ENCODE data around the gene TRIM41.
"Not testable (repeated sequence)": the region's sequence is repeated elsewhere in the genome, so short reads cannot be mapped to it uniquely, and the experiment has no call there.

The TRIM41 gene

GRCh38 chr5:181259283-181259682 is 36.2 kb downstream of the TRIM41 start:
- DNase-seq, result no peak

- no peak for DNase-seq
These were observed 37.1 kb downstream of the TRIM41 start for GRCh38 chr5:181259974-181260719.

DNA sequence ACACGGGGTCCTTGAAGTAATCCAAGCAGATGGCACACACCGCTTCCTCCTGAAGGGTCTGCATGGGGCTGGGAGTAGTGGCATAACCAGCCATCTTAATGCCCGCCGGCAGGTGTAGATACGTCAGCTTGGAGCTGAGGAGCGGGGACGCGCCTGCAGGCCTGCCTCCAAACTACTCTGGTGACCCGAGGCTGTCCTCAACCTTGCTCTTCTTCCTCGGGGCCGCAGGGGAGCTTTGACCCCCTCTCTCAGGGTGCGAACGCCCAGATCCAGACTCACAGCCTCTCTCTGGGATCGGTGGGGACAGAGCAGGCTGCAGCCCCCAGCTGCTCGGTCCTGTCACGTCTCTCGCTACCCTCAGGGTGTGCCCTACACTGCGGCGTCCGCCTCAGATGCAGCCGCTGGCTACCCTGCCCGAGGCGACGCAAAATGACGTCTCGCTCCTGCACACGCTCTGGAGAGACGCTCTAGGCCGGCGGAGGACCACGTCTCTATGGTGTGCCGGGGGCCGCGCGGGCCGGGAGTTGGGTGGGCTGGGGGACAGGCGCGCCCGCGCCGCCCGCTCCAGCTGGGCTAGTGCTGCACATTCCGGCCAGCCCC is 37.7 kb downstream of the TRIM41 start, which contains the start of gene TRIM52:
TSS of gene TRIM52 (minus strand) at position 424 of the 600 bp plus-strand sequence. CDS start at position 94, 330 bp downstream.
- DNase-seq, result peak; percentile 93

DNA sequence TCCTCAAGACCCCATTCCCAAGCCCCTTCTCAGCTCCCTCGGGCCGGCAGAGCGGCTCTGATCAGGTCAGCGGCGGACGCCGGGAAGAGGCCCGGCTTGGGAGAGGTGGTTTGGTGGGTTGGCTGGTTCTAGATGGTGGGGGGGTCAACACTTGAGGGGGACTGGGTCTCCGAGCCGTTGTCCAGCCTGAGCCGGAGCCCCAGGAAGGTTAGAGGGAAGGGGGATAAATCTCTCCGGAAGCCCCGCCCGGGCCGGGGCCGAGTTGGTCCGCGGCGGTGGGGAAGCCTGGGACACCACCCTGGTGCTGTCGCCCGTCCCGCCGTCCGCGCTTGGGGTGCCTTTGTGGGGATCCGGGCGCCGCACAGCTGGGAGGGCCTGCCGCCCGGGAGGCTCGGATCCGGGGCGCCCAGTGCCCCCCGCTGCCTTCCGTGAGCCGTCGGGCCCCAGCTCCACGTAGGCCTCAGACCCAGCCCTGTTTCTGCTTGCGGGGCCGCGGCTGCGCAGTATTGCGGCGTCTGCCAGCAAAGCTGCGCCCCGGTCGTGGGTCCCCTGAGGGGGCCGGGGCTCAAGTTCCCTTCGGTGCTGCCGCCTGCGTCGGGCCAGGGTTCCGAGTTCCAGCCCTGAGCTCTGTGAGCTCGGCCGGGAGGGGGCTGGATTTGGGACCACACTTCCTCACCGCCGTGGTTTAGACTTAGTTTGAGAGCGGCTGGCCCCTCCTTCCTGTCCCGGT is 38.4 kb downstream of the TRIM41 start:
- peak; percentile 79 for DNase-seq

DNA sequence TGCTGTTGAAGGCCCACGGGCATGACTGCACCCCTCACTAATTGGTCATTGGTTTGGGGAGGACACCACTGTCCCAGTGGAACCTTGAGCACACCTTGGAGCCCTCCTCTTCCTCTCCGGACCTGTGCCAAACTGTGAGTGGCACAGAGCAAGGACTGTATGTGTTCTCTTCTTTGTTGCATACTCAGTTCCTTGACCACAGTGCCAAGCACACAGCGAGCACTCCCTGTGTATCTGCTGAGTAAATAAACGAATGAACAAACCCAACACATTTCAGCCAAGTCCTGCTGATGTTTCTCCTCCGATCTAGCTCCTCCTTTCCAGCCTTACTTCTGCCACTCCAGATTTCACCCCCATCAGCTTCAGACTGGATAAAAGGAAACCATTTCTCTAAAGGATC is 40.6 kb downstream of the TRIM41 start:
- no peak for DNase-seq

DNA sequence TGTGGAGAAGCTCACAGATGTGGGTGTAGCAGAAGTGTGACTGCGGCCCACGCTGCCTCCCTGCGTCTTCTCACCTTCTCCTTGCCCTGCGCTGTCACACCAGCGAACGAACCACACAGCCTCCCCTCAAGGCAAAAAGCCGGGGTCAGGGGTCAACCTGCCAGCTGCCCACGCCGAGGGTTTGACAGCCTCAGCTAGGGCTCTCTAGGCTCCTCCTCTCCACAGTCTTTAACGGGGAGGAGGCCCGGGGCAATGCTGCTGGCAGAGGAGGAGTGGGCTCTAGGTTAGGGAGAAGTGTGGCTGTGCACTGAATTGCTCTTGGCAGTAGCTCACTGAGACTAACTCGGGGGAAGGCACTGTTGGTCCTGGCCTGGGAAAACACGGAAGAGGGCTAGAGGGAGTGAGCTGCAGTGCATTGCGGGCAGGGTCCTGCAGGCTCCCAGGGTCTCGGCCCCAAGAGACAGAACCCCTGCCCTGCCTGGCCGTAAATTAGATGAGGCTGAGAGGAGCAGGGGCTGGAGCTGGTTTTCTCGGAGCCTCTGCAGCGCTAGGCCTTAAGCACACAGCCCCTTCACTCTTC is 42.1 kb downstream of the TRIM41 start:
- no peak for DNase-seq

- DNase-seq, result not testable (repeated sequence)
These were observed 44.3 kb downstream of the TRIM41 start for GRCh38 chr5:181267291-181267904.

DNA sequence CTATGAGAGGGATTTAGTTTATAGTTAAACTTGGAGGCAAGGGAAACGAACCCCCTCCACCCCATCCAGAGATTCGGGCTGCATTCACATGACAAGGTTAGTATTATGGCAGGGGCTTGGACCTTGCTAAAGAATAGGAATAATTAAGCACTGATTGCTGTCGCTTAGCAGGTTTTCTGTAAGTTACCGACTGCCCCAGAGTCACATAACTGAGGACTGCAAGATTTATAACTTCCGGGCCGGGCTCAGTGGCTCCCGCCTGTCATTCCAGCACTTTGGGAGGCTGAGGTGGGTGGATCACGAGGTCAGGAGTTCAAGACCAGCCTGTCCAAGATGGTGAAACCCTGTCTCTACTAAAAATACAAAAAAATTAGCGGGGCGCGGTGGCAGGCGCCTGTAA is 44.8 kb downstream of the TRIM41 start:
- DNase-seq, result not testable (repeated sequence)

- no peak for DNase-seq
These were observed 48.0 kb downstream of the TRIM41 start for GRCh38 chr5:181271081-181271480.

GRCh38 chr5:181273433-181273744 is 50.3 kb downstream of the TRIM41 start:
- not testable (repeated sequence) for DNase-seq

- DNase-seq, result no peak
These were observed 57.2 kb downstream of the TRIM41 start for GRCh38 chr5:181280251-181280762.

DNA sequence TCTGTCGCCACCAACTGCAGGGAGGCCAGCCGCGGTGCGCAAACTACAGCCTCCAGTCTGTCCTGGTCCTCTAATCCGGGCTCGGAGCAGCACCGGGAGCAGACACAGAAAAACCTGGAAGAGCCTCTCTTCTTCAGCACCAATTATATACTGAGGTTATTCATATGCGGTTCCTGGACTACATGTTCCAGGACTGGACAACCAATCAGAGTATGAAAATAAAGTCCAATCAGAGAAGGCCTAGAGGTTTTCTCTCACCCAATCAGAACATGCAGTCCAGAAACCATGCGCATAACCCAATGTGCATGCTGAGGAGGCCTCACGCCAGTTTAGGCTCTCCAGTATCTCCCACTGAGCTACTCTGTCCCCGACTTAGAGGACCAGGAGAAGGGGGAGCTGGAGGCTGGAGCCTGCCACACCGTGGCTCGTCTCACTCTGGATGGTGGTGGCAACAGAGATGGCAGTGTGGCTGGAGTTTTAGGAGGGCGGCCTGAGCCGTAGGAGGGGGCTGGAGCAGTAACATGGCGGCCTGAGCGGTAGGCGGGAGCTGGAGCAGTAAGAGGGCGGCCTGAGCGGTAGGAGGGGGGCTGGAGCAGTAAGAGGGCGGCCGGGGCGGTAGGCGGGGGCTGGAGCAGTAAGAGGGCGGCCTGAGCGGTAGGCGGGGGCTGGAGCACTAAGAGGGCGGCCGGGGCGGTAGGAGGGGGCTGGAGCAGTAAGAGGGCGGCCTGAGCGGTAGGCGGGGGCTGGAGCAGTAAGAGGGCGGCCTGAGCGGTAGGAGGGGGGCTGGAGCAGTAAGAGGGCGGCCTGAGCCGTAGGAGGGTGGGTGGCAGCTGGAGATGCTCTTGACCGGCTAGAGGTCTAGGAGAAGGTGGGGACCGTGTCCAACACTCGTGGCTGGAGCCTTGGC is 58.2 kb downstream of the TRIM41 start:
- DNase-seq, result no peak

- DNase-seq, result no peak
These were observed 58.9 kb downstream of the TRIM41 start for GRCh38 chr5:181281984-181282316.

GRCh38 chr5:181282415-181282814 is 59.3 kb downstream of the TRIM41 start:
- not testable (repeated sequence) for DNase-seq

DNA sequence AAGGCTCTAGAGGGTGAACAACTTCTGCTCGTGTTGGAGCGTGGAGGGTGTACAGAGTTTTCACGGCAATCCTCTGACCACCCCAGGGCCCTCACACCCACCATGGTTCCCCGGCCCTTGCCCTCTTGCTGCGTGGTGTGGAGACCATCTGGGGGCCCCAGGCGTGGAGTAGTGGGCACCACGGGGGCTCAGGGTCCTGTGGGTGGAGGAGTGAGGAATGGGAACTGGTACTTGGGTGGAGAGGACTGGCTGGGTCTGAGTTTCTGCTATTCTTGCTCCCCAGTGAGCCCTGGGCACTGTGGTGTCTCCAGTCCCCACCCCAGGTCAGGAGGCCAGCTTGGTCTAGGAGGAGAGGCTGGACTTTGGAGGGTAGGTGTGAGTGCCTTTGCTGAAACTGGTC is 59.8 kb downstream of the TRIM41 start:
- no peak for DNase-seq

DNA sequence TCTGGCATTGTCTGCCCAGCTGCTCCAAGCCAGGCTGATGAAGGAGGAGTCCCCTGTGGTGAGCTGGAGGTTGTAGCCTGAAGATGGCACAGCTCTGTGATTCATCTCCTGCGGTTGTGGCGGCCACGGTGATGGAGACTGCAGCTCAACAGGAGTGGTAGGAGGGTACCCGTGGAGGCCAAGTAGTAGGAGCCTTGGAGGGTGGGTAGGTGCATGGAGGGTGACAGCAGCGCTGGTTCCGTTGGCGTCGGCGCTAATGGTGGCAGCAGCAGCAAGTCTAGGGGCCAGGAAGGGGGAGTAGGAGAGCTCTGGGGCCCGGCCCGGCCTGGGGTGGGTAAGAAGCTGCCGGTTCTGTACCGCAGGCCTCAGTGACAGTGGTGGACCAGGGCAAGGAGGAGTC is 60.3 kb downstream of the TRIM41 start:
- DNase-seq, result no peak

- DNase-seq, result not testable (repeated sequence)
These were observed 61.0 kb downstream of the TRIM41 start for GRCh38 chr5:181283841-181284755.
